Erythroblast (primary cell): ENCODE results near the gene CUL7.

Experiments
- GATA1 ChIP-seq: IDR thresholded peaks from 2 replicates; pipeline ENCODE4 v1.6.1; 2011; ENCODE audit warnings: low read depth, mild to moderate bottlenecking, control low read depth, low read length, moderate library complexity
- POLR2A ChIP-seq: IDR thresholded peaks from 2 replicates; pipeline ENCODE4 v1.6.1; 2011; ENCODE audit warnings: mild to moderate bottlenecking, low read length

DNA sequence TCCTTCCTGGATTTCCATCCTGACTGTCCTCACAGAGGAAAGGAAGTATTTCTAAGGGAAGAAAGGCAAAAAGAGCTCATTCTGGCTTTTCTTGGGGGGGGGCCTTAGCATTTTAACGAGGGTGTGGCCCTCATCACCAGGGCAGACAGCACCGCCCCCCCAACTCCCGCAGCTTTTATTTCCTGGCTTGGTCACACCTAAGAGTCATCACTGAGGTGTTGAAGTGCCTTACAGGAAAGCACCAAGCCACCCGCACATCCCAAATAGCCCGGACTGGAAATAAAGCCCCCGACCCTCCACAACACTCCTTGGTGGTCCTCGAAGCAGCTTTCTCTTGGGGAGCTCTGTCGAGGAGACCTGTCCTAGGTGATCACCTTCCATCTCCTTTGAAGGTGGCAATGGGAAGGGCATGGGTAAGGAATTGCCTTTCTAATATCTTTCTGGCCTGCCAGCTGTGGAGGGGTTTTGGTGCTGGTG is 23.7 kb upstream of the CUL7 start:
- no peak for TF ChIP-seq POLR2A
- no peak for TF ChIP-seq GATA1
